Measurements from ENCODE around the gene GALP. TPM values are rescaled to one million over a fixed set of nuclear protein-coding genes. Genes with fewer than 3 reads are reported as not detected.
"Not testable (repeated sequence)": the region's sequence is repeated elsewhere in the genome, so short reads cannot be mapped to it uniquely, and the experiment has no call there.

GALP gene
- total RNA-seq, 4 donors from 2014 or later: not detected

GRCh38 chr19:56147307-56147706 is 28.5 kb upstream of the GALP start:
- no peaks in the 10 kb centered on the region for H3K36me3 ChIP-seq
- DNase-seq: no peak
- no peaks in the 10 kb centered on the region for H3K4me1 ChIP-seq
- no peaks in the 10 kb centered on the region for H3K27me3 ChIP-seq
- TF ChIP-seq POLR2A (IDR thresholded peaks at IDR 0.05) (no peak), CTCF (IDR thresholded peaks at IDR 0.05) (no peak)
- H3K4me3 ChIP-seq: no peak overlapping the region
- H3K9me3 ChIP-seq: no peaks in the 10 kb centered on the region
- intact Hi-C loops (cut with DNase I; ENCODE audit: low total_unique reads): no loop called here
- H3K27ac ChIP-seq: no peak overlapping the region

- no peak overlapping the region for H3K27ac ChIP-seq
- H3K4me1 ChIP-seq: no peaks in the 10 kb centered on the region
- DNase-seq: no peak
- no peak overlapping the region for H3K4me3 ChIP-seq
- H3K9me3 ChIP-seq: no peaks in the 10 kb centered on the region
- H3K27me3 ChIP-seq: no peaks in the 10 kb centered on the region
- no peaks in the 10 kb centered on the region for H3K36me3 ChIP-seq
- intact Hi-C loops (cut with DNase I; ENCODE audit: low total_unique reads): no loop called here
- TF ChIP-seq CTCF (IDR thresholded peaks at IDR 0.05) (no peak), POLR2A (IDR thresholded peaks at IDR 0.05) (no peak)
These were observed 27.7 kb upstream of the GALP start for GRCh38 chr19:56148096-56148495.

- H3K27ac ChIP-seq; intact Hi-C loops (cut with DNase I; ENCODE audit: low total_unique reads); DNase-seq; H3K4me1 ChIP-seq; H3K9me3 ChIP-seq; H3K36me3 ChIP-seq; H3K4me3 ChIP-seq; H3K27me3 ChIP-seq: not testable (repeated sequence)
These were observed 26.7 kb upstream of the GALP start for GRCh38 chr19:56148955-56149655.

GRCh38 chr19:56149656-56150038 is 26.2 kb upstream of the GALP start:
- H3K4me3 ChIP-seq: no peak overlapping the region
- no peak overlapping the region for H3K27ac ChIP-seq
- no peaks in the 10 kb centered on the region for H3K9me3 ChIP-seq
- no peak for TF ChIP-seq POLR2A (IDR thresholded peaks at IDR 0.05)
- TF ChIP-seq CTCF (IDR thresholded peaks at IDR 0.05): no peak
- H3K27me3 ChIP-seq: no peaks in the 10 kb centered on the region
- no peaks in the 10 kb centered on the region for H3K36me3 ChIP-seq
- intact Hi-C loops (cut with DNase I; ENCODE audit: low total_unique reads): no loop called here
- H3K4me1 ChIP-seq: no peaks in the 10 kb centered on the region
- no peak for DNase-seq

GRCh38 chr19:56150358-56150757 is 25.4 kb upstream of the GALP start:
- H3K9me3 ChIP-seq: no peaks in the 10 kb centered on the region
- intact Hi-C loops (cut with DNase I; ENCODE audit: low total_unique reads): no loop called here
- no peak overlapping the region for H3K27ac ChIP-seq
- H3K27me3 ChIP-seq: no peaks in the 10 kb centered on the region
- H3K4me1 ChIP-seq: no peaks in the 10 kb centered on the region
- DNase-seq: no peak
- TF ChIP-seq CTCF (IDR thresholded peaks at IDR 0.05) (no peak), POLR2A (IDR thresholded peaks at IDR 0.05) (no peak)
- no peak overlapping the region for H3K4me3 ChIP-seq
- H3K36me3 ChIP-seq: no peaks in the 10 kb centered on the region

GRCh38 chr19:56152644-56153043 is 23.2 kb upstream of the GALP start:
- Histone ChIP-seq H3K4me1 (no peaks in the 10 kb centered on the region), H3K9me3 (no peaks in the 10 kb centered on the region), H3K4me3 (no peak overlapping the region), H3K27me3 (no peaks in the 10 kb centered on the region), H3K27ac (no peak overlapping the region), H3K36me3 (no peaks in the 10 kb centered on the region)
- intact Hi-C loops (cut with DNase I; ENCODE audit: low total_unique reads): no loop called here
- no peak for DNase-seq
- TF ChIP-seq CTCF (IDR thresholded peaks at IDR 0.05): no peak
- TF ChIP-seq POLR2A (IDR thresholded peaks at IDR 0.05): no peak

Measured in uterus (tissue), 4 donors.